ENCODE data around the gene ZCCHC14.
"Not testable (repeated sequence)": the region's sequence is repeated elsewhere in the genome, so short reads cannot be mapped to it uniquely, and the experiment has no call there.

ZCCHC14 gene

DNA sequence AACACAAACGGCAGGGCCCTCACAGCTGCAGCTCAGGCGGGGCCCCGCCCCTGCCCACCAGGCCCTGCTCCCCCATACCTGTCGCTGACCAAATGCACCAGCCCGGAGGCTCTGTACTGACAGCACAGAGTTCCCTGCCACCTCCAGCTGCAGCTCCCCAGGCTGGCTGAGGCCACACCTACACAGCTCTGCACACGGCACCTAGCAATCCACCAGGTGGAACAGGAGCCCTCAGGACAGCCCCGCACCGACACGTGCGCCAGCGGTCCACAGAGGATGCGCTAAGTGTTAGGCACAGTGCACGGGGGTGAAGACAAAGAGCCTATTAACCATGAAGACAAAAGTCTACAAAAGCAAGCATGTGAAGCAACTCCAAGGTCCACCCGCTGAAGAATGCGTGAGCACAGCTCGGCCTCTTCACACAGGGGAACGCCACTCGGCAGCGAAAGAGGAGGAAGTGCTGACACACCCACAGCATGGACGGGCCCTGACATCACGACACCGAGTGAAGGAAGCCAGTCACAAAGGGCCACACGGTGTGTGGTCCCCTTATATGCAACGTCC, 5.4 kb downstream of the ZCCHC14 start:
- H3K4me3 ChIP-seq (replicated peaks; ENCODE audit: low read depth, low read length) = no peak overlapping the region
- no peaks in the 10 kb centered on the region; the same call in none of the 2 replicates for H3K27me3 ChIP-seq (replicated peaks; ENCODE audit: control insufficient read depth, insufficient read depth, low read length)
- TF ChIP-seq, protein P1, sequence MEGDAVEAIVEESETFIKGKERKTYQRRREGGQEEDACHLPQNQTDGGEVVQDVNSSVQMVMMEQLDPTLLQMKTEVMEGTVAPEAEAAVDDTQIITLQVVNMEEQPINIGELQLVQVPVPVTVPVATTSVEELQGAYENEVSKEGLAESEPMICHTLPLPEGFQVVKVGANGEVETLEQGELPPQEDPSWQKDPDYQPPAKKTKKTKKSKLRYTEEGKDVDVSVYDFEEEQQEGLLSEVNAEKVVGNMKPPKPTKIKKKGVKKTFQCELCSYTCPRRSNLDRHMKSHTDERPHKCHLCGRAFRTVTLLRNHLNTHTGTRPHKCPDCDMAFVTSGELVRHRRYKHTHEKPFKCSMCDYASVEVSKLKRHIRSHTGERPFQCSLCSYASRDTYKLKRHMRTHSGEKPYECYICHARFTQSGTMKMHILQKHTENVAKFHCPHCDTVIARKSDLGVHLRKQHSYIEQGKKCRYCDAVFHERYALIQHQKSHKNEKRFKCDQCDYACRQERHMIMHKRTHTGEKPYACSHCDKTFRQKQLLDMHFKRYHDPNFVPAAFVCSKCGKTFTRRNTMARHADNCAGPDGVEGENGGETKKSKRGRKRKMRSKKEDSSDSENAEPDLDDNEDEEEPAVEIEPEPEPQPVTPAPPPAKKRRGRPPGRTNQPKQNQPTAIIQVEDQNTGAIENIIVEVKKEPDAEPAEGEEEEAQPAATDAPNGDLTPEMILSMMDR (IDR thresholded peaks at IDR 0.05; ENCODE audit: insufficient read depth, low read length, poor library complexity, severe bottlenecking) = no peak
- DNase-seq (ENCODE audit: extremely low read depth, insufficient read length) = no peak
- H3K36me3 ChIP-seq (ENCODE audit: control insufficient read depth, insufficient read depth, low read length) = no peaks in the 10 kb centered on the region

DNA sequence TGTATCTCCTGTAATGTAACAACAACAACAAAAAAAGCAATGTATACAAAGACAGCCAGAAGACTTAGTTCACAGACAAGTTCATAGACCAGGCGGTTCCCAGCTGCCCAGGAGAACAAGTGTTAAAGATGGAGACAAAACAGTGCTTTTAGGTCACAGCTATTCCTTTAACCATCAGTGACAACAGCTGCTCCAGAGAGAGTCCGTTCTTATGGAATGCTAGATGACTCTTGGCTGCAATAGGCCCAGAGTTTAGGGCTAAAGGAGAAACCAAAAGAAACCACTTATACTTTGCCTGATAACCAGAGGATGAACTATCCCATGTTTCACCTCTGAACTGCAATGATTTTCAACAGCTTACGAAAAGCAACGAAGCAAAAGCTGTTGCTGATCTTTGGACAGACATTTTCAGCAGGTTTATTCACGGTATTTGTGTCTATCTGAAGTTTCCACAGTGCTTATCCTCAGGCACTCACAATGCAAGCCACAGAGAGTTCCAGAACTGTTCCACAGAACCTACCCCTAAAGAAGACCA, 6.0 kb downstream of the ZCCHC14 start:
- H3K4me3 ChIP-seq (replicated peaks; ENCODE audit: low read depth, low read length) = no peak overlapping the region
- no peaks in the 10 kb centered on the region; the same call in none of the 2 replicates for H3K27me3 ChIP-seq (replicated peaks; ENCODE audit: control insufficient read depth, insufficient read depth, low read length)
- no peaks in the 10 kb centered on the region for H3K36me3 ChIP-seq (ENCODE audit: control insufficient read depth, insufficient read depth, low read length)
- DNase-seq (ENCODE audit: extremely low read depth, insufficient read length) = no peak
- TF ChIP-seq, protein P1 (IDR thresholded peaks at IDR 0.05; ENCODE audit: insufficient read depth, low read length, poor library complexity, severe bottlenecking) = no peak

DNA sequence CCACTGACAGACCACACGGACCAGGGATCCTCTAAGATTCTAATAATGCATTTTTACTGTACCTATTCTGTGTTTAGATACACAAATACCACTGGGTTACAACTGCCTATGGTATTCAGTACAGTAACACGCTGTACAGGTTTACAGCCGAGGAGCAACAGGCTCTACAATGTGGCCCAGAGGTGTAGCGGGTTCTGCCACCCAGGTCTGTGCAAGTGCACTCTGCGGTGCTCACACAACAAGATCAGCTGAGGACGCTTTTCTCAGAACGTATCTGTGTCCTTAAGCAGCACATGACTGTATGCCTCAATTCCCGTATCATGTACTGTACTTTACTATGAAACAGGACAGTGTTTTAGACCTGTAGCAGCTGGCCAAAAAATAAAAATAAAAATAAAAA, 6.5 kb downstream of the ZCCHC14 start:
- no peak for DNase-seq (ENCODE audit: extremely low read depth, insufficient read length)
- Histone ChIP-seq H3K4me3 (replicated peaks; ENCODE audit: low read depth, low read length) (no peak overlapping the region), H3K36me3 (ENCODE audit: control insufficient read depth, insufficient read depth, low read length) (no peaks in the 10 kb centered on the region), H3K27me3 (replicated peaks; ENCODE audit: control insufficient read depth, insufficient read depth, low read length) (no peaks in the 10 kb centered on the region; the same call in none of the 2 replicates)
- TF ChIP-seq, protein P1 (IDR thresholded peaks at IDR 0.05; ENCODE audit: insufficient read depth, low read length, poor library complexity, severe bottlenecking) = no peak

DNA sequence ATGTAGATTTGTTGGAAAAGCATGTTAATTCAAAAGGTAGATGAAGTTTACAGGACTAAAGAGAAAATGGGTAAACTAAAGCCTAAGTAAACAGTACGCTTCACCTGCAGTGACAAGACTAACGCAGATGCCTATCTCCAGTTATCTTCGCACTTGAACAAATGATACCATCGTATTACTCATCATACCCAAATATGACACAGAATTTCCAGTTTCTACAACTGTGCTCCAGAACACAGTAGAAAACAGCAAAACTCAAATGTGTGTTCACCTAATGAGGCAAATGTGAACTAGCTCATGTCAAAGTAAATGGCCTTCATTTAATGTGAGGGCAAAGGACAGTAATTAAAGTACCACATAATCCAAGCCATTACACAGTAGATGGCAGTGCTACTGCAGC, 7.0 kb downstream of the ZCCHC14 start:
- not testable (repeated sequence) for DNase-seq (ENCODE audit: extremely low read depth, insufficient read length); H3K4me3 ChIP-seq (replicated peaks; ENCODE audit: low read depth, low read length)

DNA sequence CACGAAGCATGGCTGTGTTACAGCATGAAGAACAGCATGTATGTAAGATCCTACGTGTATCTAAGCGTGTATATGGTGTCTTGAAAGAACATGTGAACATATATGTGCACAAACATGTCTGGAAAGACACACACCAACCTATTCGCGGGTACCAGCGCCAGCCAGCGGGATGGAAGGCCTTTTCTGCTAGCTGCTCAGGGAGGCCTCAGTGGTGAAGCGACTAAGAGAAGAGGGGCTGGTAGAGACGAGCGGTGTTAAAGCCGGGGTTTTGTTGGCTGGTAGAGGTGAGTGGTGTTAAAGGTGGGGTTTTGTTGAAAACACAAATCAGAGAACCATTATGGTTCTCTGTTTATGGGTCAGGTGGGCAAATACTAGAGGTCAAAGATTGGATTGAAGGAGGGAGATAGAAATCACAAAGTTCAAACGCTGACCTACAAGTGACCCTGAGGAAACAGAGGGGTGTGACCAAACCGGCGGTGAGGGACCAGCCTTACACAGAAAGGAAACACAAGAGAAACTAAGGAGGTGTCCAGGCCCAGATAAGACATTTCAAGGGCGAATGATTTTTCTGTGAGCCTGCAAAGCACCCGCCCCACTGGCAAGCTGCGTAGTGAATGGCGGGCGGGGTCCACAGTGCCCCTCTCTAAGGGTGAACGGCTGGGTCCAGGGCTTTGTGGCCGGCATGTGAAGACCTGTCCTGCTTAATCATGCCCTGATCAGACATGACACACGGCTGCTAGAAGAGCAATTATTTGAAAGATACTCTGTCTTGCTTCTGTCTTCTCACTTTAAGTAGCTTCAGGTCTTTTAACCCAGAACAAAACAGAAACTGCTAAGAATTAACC, 8.1 kb downstream of the ZCCHC14 start:
- Histone ChIP-seq H3K27me3 (replicated peaks; ENCODE audit: control insufficient read depth, insufficient read depth, low read length) (no peaks in the 10 kb centered on the region; the same call in none of the 2 replicates), H3K4me3 (replicated peaks; ENCODE audit: low read depth, low read length) (no peak overlapping the region), H3K36me3 (ENCODE audit: control insufficient read depth, insufficient read depth, low read length) (no peaks in the 10 kb centered on the region)
- TF ChIP-seq, protein P1 (IDR thresholded peaks at IDR 0.05; ENCODE audit: insufficient read depth, low read length, poor library complexity, severe bottlenecking) = no peak
- DNase-seq (ENCODE audit: extremely low read depth, insufficient read length) = no peak

More for the DNA sequence above, 7.0 kb downstream of the ZCCHC14 start:
- H3K36me3 ChIP-seq (ENCODE audit: control insufficient read depth, insufficient read depth, low read length); H3K27me3 ChIP-seq (replicated peaks; ENCODE audit: control insufficient read depth, insufficient read depth, low read length): not testable (repeated sequence)

DNA sequence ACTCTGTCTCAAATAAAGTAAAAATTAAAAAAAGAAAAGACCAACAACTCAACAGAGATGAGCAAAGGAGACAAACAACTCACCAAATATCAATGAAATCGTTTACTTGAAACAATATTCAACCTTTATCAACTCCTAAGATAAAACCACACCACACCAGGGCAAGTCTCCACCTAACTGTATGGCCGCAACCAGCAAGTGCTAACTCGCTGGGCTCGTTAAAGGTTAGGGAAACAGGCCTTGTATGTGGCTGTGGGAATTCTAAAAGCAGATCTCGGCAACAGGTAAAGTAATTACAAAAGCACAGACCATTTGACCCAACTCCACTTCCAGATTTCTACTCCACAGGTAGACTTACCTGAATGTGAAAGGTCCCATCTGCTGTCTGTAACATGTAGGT, 9.3 kb downstream of the ZCCHC14 start:
- no peak overlapping the region for H3K4me3 ChIP-seq (replicated peaks; ENCODE audit: low read depth, low read length)
- H3K36me3 ChIP-seq (ENCODE audit: control insufficient read depth, insufficient read depth, low read length) = no peaks in the 10 kb centered on the region
- TF ChIP-seq, protein P1 (IDR thresholded peaks at IDR 0.05; ENCODE audit: insufficient read depth, low read length, poor library complexity, severe bottlenecking) = no peak
- H3K27me3 ChIP-seq (replicated peaks; ENCODE audit: control insufficient read depth, insufficient read depth, low read length) = no peaks in the 10 kb centered on the region; the same call in none of the 2 replicates
- no peak for DNase-seq (ENCODE audit: extremely low read depth, insufficient read length)

DNA sequence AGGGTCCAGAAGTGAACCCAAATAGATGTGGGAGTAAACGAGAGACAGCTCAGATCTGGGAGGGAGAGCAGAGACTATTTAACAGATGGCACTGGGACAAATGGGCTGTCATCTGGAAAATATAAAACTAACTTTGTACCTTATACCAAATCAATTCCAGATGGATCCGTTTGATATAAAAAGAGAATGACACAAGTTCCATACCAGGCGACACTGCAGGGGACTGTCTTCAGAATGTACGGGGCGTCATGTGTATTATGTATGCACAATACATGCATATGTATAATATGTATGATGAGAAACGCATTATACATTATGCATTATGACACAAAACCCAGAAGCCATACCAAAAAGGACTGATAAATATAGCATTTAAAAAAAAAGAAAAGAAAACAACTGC, 10.2 kb downstream of the ZCCHC14 start:
- H3K36me3 ChIP-seq (ENCODE audit: control insufficient read depth, insufficient read depth, low read length); DNase-seq (ENCODE audit: extremely low read depth, insufficient read length); H3K4me3 ChIP-seq (replicated peaks; ENCODE audit: low read depth, low read length); H3K27me3 ChIP-seq (replicated peaks; ENCODE audit: control insufficient read depth, insufficient read depth, low read length): not testable (repeated sequence)

Data from GM06990 (cell line).